MM.1S (cell line): ENCODE results near the gene KCNJ16.

Source experiments
- DNase-seq: peaks from one replicate; pipeline ENCODE4 v3.0.0-alpha.2; 2015
- H2AFZ ChIP-seq: fragments of 300-600 bp; sonication (generic); 2 replicates; pipeline ENCODE4 v1.6.0; 2016; ENCODE audit warnings: antibody characterized with exemption, low read length
- H3F3A ChIP-seq: fragments of 300-600 bp; sonication (generic); 2 replicates; pipeline ENCODE4 v1.6.1; 2016; ENCODE audit warnings: mild to moderate bottlenecking, antibody characterized with exemption, low read length, moderate library complexity, mixed read lengths; ENCODE audit not compliant: insufficient read depth
- H3K27ac ChIP-seq: fragments of 300-600 bp; sonication (generic); 2 replicates; pipeline ENCODE4 v1.5.1; 2016; ENCODE audit warnings: mild to moderate bottlenecking, low read length
- H3K27me3 ChIP-seq: fragments of 300-600 bp; sonication (generic); replicated peaks from 2 replicates; pipeline ENCODE4 v1.6.0; 2016; ENCODE audit warnings: low read length; ENCODE audit not compliant: insufficient read depth
- H3K36me3 ChIP-seq: fragments of 300-600 bp; sonication (generic); replicated peaks from 2 replicates; pipeline ENCODE4 v1.6.1; 2016; ENCODE audit warnings: mild to moderate bottlenecking, low read length, mixed read lengths; ENCODE audit not compliant: insufficient read depth
- H3K4me1 ChIP-seq: fragments of 300-600 bp; sonication (generic); 2 replicates; pipeline ENCODE4 v1.6.1; 2016; ENCODE audit warnings: low read length, mixed read lengths
- H3K4me2 ChIP-seq: fragments of 300-600 bp; sonication (generic); 2 replicates; pipeline ENCODE4 v1.6.0; 2016; ENCODE audit warnings: low read depth, low read length
- H3K4me3 ChIP-seq: fragments of 300-600 bp; sonication (generic); 2 replicates; pipeline ENCODE4 v1.5.1; 2016; ENCODE audit warnings: low read length, mixed read lengths
- H3K79me2 ChIP-seq: fragments of 300-600 bp; sonication (generic); 2 replicates; pipeline ENCODE4 v1.6.1; 2016; ENCODE audit warnings: mixed run types, low read length, mixed read lengths
- H3K9ac ChIP-seq: fragments of 300-600 bp; sonication (generic); 2 replicates; pipeline ENCODE4 v1.6.1; 2016; ENCODE audit warnings: low read length, mixed read lengths
- H3K9me2 ChIP-seq: fragments of 300-600 bp; sonication (generic); replicated peaks from 2 replicates; pipeline ENCODE4 v1.6.1; 2016; ENCODE audit warnings: mild to moderate bottlenecking, low read length, mixed read lengths; ENCODE audit not compliant: insufficient read depth
- H3K9me3 ChIP-seq: fragments of 300-600 bp; sonication (generic); replicated peaks from 2 replicates; pipeline ENCODE4 v1.6.1; 2016; ENCODE audit warnings: mild to moderate bottlenecking, low read length, mixed read lengths; ENCODE audit not compliant: insufficient read depth
- H4K20me1 ChIP-seq: fragments of 300-600 bp; sonication (generic); 2 replicates; pipeline ENCODE4 v1.6.1; 2016; ENCODE audit warnings: mild to moderate bottlenecking, low read length, moderate library complexity, mixed read lengths; ENCODE audit not compliant: insufficient read depth
- EZH2 ChIP-seq: fragments of 300-600 bp; sonication (generic); optimal IDR thresholded peaks from 2 replicates; pipeline ENCODE3; 2017; ENCODE audit warnings: low read depth, mild to moderate bottlenecking, antibody characterized with exemption, low read length, mixed read lengths
- EZH2phosphoT487 ChIP-seq: fragments of 300-600 bp; sonication (generic); IDR thresholded peaks from 2 replicates; pipeline ENCODE4 v1.6.1; 2018; ENCODE audit warnings: antibody characterized with exemption, low read length
- TF ChIP-seq, protein P1 (sequence below): fragments of 300-600 bp; sonication (generic); IDR thresholded peaks from 2 replicates; pipeline ENCODE4 v1.5.1; 2016; ENCODE audit warnings: antibody characterized with exemption, low read length, mixed read lengths

KCNJ16 gene

DNA sequence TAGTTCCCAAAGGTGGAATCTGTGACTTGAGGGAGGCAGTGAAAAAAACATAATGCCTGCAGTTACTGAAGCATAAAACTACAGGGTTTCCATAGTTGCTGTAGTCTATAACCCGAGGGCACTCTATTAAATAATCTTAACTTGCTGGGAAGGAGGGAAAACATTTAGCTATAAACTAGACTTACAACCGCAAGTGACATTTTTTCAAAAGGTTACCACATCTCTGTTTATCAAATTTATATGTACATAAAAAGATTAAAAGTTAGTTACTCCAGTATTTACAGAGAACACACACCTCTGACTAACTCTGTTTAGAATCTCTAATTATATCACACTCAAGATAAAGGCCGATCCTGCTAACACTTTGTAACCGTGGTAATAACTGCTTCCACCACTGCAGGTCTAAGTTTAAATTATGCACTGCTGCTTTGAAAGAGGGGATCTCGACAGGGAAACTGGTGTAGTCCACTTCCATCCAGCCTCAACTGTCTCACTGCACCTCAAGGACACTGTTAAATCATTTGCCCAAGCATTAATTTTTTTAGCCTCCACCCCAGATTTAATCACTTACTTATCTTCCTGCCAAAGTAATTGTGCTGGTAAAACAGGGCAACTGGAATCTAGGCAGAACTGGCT, 14.6 kb downstream of the KCNJ16 start:
- TF ChIP-seq EZH2 (no peak), EZH2phosphoT487 (no peak)
- TF ChIP-seq, protein P1, sequence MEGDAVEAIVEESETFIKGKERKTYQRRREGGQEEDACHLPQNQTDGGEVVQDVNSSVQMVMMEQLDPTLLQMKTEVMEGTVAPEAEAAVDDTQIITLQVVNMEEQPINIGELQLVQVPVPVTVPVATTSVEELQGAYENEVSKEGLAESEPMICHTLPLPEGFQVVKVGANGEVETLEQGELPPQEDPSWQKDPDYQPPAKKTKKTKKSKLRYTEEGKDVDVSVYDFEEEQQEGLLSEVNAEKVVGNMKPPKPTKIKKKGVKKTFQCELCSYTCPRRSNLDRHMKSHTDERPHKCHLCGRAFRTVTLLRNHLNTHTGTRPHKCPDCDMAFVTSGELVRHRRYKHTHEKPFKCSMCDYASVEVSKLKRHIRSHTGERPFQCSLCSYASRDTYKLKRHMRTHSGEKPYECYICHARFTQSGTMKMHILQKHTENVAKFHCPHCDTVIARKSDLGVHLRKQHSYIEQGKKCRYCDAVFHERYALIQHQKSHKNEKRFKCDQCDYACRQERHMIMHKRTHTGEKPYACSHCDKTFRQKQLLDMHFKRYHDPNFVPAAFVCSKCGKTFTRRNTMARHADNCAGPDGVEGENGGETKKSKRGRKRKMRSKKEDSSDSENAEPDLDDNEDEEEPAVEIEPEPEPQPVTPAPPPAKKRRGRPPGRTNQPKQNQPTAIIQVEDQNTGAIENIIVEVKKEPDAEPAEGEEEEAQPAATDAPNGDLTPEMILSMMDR, result no peak
- no peak overlapping the region for H3K27ac ChIP-seq
- H4K20me1 ChIP-seq, result no peaks in the 10 kb centered on the region
- DNase-seq, result no peak
- no peak overlapping the region for H2AFZ ChIP-seq
- H3K27me3 ChIP-seq, result no peaks in the 10 kb centered on the region
- H3K36me3 ChIP-seq, result no peaks in the 10 kb centered on the region
- H3F3A ChIP-seq, result no peaks in the 10 kb centered on the region
- no peaks in the 10 kb centered on the region for H3K79me2 ChIP-seq
- H3K4me2 ChIP-seq, result no peak overlapping the region
- no peaks in the 10 kb centered on the region for H3K4me1 ChIP-seq
- no peak overlapping the region for H3K4me3 ChIP-seq
- H3K9me2 ChIP-seq, result no peaks in the 10 kb centered on the region
- no peak overlapping the region for H3K9ac ChIP-seq
- H3K9me3 ChIP-seq, result no peaks in the 10 kb centered on the region

DNA sequence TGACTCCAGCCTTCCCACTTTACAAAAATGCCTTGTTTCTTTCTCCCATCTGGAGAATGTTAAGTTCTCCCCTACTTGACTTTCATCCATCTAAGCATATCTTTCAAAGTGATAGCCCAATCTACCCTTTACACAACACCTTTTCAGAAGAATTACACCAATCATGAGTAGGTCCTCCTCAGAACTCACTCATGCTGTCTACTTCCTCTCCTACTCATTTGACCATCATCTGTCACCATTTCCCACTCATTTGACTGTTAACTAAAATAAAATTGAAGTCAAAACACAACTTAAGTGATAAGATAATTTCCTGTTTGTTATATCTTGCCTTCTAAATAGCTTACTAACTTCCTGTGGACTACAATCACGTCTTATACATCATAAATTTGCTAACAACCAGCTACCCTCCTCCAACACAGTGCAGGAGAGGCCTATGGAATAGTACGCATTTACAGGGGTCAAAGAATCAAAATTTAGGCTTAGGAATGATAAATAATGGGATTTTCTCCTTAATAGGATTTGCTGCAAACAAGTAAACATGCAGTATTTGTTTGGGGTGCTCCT, 16.1 kb downstream of the KCNJ16 start:
- TF ChIP-seq EZH2 (no peak), EZH2phosphoT487 (no peak)
- TF ChIP-seq, protein P1, result no peak
- Histone ChIP-seq H3K9ac (no peak overlapping the region), H3K79me2 (no peaks in the 10 kb centered on the region), H3K4me1 (no peaks in the 10 kb centered on the region), H3K27me3 (no peaks in the 10 kb centered on the region), H3K36me3 (no peaks in the 10 kb centered on the region), H3K4me2 (no peak overlapping the region), H4K20me1 (no peaks in the 10 kb centered on the region), H2AFZ (no peak overlapping the region), H3K27ac (no peak overlapping the region), H3K9me2 (no peaks in the 10 kb centered on the region), H3K4me3 (no peak overlapping the region), H3K9me3 (no peaks in the 10 kb centered on the region), H3F3A (no peaks in the 10 kb centered on the region)
- DNase-seq, result no peak

DNA sequence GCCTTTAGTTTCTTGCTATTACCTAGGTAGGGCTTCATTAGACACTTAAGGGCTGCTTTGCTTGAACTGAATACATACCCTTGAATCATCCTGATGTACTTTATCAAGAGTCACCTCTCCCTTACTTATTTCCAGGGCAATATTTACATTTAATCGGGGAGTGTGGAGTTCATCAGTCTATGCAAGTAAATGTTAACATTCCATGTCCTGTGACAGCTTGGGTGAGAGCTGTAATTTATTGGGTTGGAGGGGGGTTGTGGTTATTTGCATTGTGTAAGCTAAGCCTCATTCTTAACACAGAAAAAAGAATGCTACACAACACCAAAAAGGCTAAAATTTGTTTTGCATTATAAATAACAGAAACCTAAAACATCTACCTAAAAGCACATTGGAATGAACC, 16.7 kb downstream of the KCNJ16 start:
- Histone ChIP-seq H3K9me3 (no peaks in the 10 kb centered on the region), H3K4me1 (no peaks in the 10 kb centered on the region), H3K36me3 (no peaks in the 10 kb centered on the region), H2AFZ (no peak overlapping the region), H3K9ac (no peak overlapping the region), H3K27ac (no peak overlapping the region), H3K4me2 (no peak overlapping the region), H3K9me2 (no peaks in the 10 kb centered on the region), H3K79me2 (no peaks in the 10 kb centered on the region), H3K4me3 (no peak overlapping the region), H4K20me1 (no peaks in the 10 kb centered on the region), H3F3A (no peaks in the 10 kb centered on the region), H3K27me3 (no peaks in the 10 kb centered on the region)
- DNase-seq, result no peak
- no peak for TF ChIP-seq EZH2phosphoT487
- TF ChIP-seq EZH2, result no peak
- TF ChIP-seq, protein P1, result no peak
